HUES48 (cell line): ENCODE data around the gene MYO7B.

Experiments
- H3K27ac ChIP-seq: one replicate; pipeline ENCODE4 v1.7.0; 2013; ENCODE audit warnings: low read depth, low read length, inconsistent platforms
- H3K27me3 ChIP-seq: 2 replicates; pipeline ENCODE4 v1.6.1; 2013; ENCODE audit warnings: mild to moderate bottlenecking, low read length; ENCODE audit not compliant: control insufficient read depth, insufficient read depth
- H3K36me3 ChIP-seq: 2 replicates; pipeline ENCODE4 v1.6.1; 2013; ENCODE audit warnings: low read length; ENCODE audit not compliant: control insufficient read depth, insufficient read depth
- H3K4me1 ChIP-seq: 2 replicates; pipeline ENCODE4 v1.6.1; 2013; ENCODE audit warnings: mild to moderate bottlenecking, low read length; ENCODE audit not compliant: control insufficient read depth, insufficient read depth
- H3K4me3 ChIP-seq: 2 replicates; pipeline ENCODE4 v1.5.1; 2013; ENCODE audit warnings: mild to moderate bottlenecking, low read depth, low read length
- H3K9ac ChIP-seq: 2 replicates; pipeline ENCODE4 v1.6.1; 2013; ENCODE audit warnings: mild to moderate bottlenecking, low read depth, low read length, moderate library complexity
- H3K9me3 ChIP-seq: 2 replicates; pipeline ENCODE4 v1.6.1; 2013; ENCODE audit warnings: low read length; ENCODE audit not compliant: control insufficient read depth, insufficient read depth

MYO7B gene

DNA sequence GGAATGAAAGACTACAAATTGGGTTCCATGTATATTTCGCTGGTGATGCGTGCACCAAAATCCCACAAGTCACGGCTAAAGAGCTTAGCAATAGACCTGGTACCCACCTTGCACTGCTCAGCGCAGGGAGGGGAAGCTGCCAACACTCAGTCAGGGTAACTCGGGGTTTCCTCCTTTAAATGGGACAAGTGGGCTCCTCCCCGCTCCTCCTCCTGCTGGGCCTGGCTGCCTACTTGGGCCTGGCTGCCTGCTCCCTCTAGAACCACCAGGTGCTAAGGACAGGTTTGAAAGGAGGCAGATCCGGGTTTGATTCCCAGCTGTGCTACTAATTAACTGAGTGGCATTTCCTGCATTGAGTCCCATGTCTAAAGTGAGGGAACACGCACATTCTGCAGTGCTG is 23.4 kb downstream of the MYO7B start:
- Histone ChIP-seq H3K27me3 (no peaks in the 10 kb centered on the region), H3K9me3 (no peaks in the 10 kb centered on the region), H3K4me3 (no peak overlapping the region), H3K4me1 (peaks cover 3% of the 10 kb centered on the region; the same call in 1 of the 2 replicates), H3K27ac (no peak overlapping the region), H3K36me3 (no peaks in the 10 kb centered on the region), H3K9ac (no peak overlapping the region)

DNA sequence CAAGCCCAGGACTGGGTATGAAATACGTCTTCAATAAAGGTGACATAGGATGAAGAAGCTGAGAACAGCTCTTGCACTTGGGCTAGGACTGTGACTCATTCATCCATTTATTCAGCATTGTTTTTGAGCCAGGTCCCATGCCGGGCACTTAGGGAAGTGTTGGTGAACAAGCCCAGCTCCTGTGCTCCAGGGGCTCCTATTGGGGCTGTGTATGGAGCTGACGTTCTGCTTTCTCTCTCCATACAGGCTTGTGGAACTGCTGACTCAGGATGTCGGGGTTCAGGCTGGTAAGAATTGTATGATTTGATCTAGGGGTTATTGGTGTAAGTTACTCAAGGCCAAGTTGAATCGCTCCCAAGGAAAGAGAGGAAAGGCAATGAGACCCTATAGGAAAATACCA is 24.0 kb downstream of the MYO7B start:
- Histone ChIP-seq H3K27ac (no peak overlapping the region), H3K4me1 (peaks cover 3% of the 10 kb centered on the region; the same call in 1 of the 2 replicates), H3K4me3 (no peak overlapping the region), H3K27me3 (no peaks in the 10 kb centered on the region), H3K9me3 (no peaks in the 10 kb centered on the region), H3K36me3 (no peaks in the 10 kb centered on the region), H3K9ac (no peak overlapping the region)

DNA sequence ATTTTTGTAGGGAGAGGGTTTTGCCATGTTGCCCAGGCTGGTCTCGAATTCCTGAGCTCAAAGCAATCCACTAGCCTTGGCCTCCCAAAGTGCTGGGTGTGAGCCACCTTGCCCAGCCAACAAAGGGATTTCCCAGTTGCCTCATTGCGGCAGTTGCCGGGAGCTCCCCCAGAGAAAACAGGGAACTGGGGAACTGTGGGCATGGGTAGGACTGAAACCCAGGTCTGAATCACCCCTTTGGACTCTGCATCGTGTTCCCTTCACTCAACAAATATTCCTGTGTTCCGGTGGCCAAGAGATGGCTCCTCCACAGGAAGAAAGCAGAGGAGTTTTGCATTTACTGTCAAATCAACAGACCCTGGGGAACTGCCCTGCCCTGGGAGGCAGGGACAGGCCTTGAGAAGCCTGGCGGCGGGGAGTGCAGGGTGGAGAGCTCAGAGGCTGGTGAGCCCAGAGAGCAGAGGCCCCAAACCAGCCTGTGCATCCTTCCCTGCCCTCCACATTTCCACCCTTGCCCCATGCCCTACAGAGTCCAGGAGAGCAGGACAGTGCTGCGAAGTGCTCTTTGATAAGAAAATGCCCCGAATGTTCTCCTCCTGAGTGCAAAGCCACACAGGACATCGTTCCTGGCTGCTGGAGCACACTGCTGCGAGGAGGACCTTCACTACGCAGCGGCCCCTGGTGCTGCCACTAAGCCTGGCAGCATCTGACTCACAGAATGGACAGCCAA is 24.9 kb downstream of the MYO7B start:
- Histone ChIP-seq H3K4me3 (no peak overlapping the region), H3K27ac (no peak overlapping the region), H3K9me3 (no peaks in the 10 kb centered on the region), H3K4me1 (peaks cover 3% of the 10 kb centered on the region; the same call in 1 of the 2 replicates), H3K9ac (no peak overlapping the region), H3K27me3 (no peaks in the 10 kb centered on the region), H3K36me3 (no peaks in the 10 kb centered on the region)

DNA sequence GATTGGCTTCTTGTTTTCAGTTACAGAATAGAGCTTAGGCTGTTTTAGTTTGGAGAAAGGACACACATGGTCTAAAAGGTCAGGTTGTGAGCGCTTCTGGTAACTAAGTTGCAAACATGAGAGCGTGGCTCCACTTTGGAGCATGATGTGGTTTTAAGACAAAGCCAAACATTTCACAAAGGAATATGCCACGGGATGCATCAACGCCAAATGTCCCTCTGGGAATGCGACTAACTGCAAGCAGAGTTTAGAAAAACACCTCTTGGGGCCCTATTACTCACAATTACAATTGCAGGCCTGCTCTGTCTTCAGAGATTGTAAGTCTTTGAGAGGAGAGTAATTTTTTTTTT is 25.4 kb downstream of the MYO7B start:
- H3K9ac ChIP-seq = no peak overlapping the region
- H3K4me1 ChIP-seq = peaks cover 3% of the 10 kb centered on the region; the same call in 1 of the 2 replicates
- H3K9me3 ChIP-seq = no peaks in the 10 kb centered on the region
- no peak overlapping the region for H3K4me3 ChIP-seq
- H3K36me3 ChIP-seq = no peaks in the 10 kb centered on the region
- no peaks in the 10 kb centered on the region for H3K27me3 ChIP-seq
- no peak overlapping the region for H3K27ac ChIP-seq

DNA sequence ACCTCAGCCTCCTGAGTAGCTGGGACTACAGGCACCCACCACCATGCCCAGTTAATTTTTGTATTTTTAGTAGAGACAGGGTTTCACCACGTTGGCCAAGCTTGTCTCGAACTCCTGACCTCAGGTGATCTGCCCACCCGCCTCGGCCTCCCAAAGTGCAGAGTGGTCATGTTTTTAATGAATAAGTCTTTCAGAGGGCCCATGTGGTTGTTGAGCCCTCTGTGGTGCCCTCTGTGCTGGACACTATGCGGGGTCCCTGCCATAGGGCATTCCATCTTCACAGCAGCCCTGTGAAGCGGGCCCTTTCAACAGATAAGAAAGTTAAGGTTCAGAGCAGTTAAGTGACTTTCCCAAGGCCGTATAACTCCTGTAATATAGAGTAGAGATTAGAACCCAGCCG is 25.9 kb downstream of the MYO7B start:
- Histone ChIP-seq H3K9ac (no peak overlapping the region), H3K4me3 (no peak overlapping the region), H3K9me3 (no peaks in the 10 kb centered on the region), H3K27ac (no peak overlapping the region), H3K4me1 (peaks cover 3% of the 10 kb centered on the region; the same call in 1 of the 2 replicates), H3K27me3 (no peaks in the 10 kb centered on the region), H3K36me3 (no peaks in the 10 kb centered on the region)

DNA sequence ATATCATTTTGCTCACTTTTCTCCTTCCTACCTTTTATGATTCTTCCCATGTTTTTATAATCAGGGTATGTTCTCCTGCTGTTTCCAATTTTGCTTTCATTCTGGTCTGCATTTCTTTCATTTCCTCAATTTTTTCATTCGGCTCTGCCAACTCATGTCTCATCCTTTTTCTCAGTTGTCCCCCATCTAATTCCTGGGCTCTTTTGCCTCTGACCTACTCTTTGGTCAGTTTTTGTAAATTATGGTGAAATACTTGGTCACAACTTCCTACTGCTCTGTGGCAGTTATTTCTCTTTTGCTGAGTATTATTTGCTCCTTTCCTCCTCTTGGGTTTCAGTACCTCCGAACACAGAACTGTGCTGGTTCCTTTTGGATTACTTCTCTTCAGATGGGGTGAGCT is 27.5 kb downstream of the MYO7B start:
- H3K9me3 ChIP-seq = no peaks in the 10 kb centered on the region
- H3K9ac ChIP-seq = no peak overlapping the region
- no peak overlapping the region for H3K27ac ChIP-seq
- H3K27me3 ChIP-seq = no peaks in the 10 kb centered on the region
- no peaks in the 10 kb centered on the region for H3K36me3 ChIP-seq
- H3K4me3 ChIP-seq = no peak overlapping the region
- H3K4me1 ChIP-seq = peaks cover 3% of the 10 kb centered on the region; the same call in 1 of the 2 replicates

DNA sequence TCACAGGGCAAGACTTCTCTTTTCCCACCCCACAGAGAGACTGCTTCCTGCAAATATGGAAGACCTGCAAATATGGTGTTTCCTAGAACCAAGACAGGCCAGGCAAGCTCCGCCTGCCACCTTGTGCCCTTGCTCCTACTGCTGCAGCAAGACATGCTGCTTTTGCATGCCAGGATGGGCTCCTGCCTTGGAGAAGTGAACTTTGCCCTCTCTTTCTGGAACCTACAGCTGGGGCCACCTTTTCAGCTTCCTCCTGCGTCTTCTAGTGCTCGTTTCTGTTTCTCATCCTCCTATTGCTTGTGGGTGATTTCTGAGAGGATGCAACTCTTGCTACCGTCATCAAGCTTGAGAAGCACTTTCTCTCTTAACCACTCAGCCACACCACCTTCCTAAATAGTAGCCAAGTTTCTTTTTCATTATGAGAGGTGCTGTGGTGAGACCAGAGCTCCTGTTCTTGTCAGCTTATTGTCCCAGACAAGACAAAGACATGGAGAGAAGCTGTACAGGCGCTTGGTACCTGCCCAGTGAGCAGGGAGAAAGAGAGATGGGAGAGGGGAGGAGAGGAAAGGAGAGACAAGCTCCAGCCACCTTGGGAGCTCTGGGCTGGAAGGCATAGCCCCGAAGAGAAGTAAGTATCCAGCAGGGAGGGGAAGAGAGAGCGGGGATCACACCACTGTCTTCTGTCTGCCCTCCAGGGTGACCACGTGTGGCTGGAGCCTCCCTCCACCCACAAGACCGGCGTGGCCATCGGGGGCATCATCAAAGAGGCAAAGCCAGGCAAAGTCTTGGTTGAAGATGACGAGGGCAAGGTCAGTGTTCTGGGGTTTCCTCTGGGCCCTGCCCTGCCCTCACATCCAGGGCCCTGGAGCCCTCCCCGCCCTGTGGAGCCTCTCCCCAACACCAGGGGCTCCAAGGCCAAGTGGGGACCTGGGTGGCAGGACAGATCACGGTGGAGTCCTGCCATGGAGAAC is 28.3 kb downstream of the MYO7B start:
- H3K9ac ChIP-seq = no peak overlapping the region
- no peak overlapping the region for H3K27ac ChIP-seq
- H3K36me3 ChIP-seq = no peaks in the 10 kb centered on the region
- H3K4me3 ChIP-seq = no peak overlapping the region
- no peaks in the 10 kb centered on the region for H3K27me3 ChIP-seq
- H3K9me3 ChIP-seq = no peaks in the 10 kb centered on the region
- peaks cover 3% of the 10 kb centered on the region; the same call in 1 of the 2 replicates for H3K4me1 ChIP-seq

DNA sequence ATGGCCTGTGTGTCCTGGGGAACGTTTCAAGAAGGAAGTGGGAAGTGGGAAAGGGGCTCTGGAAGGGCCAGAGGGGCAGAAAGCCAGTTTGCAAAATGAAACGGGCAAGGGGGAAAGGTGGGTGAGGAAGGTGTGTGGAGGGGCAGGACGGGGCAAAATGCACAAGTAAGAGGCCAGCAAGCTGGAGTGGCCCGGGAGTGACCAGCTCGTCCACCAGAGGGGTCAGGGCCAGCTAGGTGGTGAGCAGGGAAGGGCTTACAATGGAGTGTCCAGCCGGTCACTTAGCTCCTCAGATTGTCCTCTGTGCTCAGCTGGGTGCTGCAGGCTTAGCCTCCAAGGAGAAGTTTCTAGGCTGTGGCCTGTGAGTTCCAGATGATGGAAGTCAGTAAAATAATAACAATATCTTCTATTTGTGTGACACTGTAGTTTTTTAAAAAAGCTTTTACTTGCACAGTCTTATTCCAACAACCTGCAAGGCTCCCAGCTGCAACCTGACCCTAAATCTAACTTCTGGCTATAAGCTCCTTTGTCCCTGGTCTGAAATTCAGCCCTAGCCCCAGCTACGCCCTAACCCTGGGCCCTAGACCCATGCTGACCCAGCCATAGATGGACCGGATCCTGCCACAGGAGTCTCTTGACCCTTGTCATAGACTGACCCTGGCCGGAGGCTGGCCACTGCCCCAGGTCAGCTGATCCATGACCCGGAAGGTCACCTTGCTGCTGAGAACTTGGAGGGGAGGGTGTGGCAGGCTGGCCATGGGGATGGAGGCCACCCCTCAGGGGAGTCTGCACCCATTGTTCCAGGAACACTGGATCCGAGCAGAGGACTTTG is 29.2 kb downstream of the MYO7B start:
- Histone ChIP-seq H3K9ac (no peak overlapping the region), H3K27ac (no peak overlapping the region), H3K4me3 (no peak overlapping the region), H3K36me3 (no peaks in the 10 kb centered on the region), H3K27me3 (no peaks in the 10 kb centered on the region), H3K4me1 (peaks cover 2% of the 10 kb centered on the region; the same call in 1 of the 2 replicates), H3K9me3 (no peaks in the 10 kb centered on the region)

DNA sequence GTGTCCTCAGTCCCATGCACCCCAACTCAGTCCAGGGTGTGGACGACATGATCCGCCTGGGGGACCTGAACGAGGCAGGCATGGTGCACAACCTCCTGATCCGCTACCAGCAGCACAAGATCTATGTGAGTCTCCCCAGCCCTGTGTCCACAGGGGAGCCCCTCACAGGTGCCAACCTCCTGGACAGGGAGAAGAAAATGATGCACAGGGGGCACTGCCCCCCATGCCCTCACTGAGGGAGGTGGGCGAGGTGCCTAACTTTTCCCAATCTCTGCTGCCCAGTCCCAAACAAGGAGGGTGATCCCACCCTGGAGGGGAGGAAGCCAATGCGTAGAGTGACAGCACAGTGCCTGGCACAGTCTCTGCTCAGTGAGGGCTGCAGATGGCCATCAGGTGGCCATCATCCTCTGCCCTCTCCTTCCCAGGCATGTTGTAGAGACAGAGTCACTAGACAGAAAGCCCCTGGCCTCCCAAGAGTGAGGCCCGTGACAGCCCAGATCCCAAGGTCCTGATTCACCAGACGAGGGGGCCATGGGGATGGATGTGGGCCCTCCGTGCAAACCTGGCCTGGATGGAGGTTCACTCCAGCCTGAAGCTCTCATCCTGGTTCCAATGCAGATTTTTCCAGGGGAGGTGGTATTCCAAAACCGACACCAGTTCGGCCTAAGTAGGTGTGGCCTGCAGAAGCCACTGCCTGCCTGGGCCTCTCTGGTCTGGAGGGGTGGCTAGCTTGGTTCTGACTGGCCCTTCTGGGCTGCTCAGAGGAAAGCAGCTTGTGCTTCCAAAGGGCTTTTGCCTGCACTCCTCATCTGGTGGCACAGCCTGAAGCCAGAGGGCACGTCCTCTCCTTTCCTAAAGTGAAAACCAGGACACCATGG is 30.0 kb downstream of the MYO7B start:
- H3K9me3 ChIP-seq = no peaks in the 10 kb centered on the region
- H3K9ac ChIP-seq = no peak overlapping the region
- H3K4me3 ChIP-seq = no peak overlapping the region
- H3K4me1 ChIP-seq = 0 out of 2 replicates have a peak, but pooled peaks cover under 1% of the 10 kb centered on the region
- no peaks in the 10 kb centered on the region for H3K36me3 ChIP-seq
- no peak overlapping the region for H3K27ac ChIP-seq
- H3K27me3 ChIP-seq = no peaks in the 10 kb centered on the region

DNA sequence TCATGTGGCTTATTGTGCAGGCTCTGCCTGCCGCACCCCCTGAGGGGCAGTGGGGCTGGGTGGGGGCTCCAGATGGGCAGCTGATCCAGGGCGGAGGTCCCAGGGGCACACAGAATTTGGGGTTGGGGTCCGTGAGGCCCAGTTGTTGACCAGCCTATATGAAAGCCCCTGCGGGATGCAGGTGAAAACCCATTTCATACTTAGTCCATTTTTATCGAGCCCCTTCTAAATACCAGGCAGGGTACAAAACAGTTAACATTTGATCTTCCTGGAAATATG is 30.6 kb downstream of the MYO7B start:
- Histone ChIP-seq H3K4me3 (no peak overlapping the region), H3K36me3 (no peaks in the 10 kb centered on the region), H3K27me3 (no peaks in the 10 kb centered on the region), H3K27ac (no peak overlapping the region), H3K9ac (no peak overlapping the region), H3K4me1 (peaks cover 7% of the 10 kb centered on the region; the same call in 1 of the 2 replicates), H3K9me3 (no peaks in the 10 kb centered on the region)
